Measurements from ENCODE around the gene RAB3D. TPM values are rescaled to one million over a fixed set of nuclear protein-coding genes. Genes with fewer than 3 reads are reported as not detected.
A peak's percentile ranks its signal among the peaks of the same experiment; 100 is the strongest.

RAB3D gene
- total RNA-seq, 1 experiment from 2014 or later: 28.9 TPM

DNA sequence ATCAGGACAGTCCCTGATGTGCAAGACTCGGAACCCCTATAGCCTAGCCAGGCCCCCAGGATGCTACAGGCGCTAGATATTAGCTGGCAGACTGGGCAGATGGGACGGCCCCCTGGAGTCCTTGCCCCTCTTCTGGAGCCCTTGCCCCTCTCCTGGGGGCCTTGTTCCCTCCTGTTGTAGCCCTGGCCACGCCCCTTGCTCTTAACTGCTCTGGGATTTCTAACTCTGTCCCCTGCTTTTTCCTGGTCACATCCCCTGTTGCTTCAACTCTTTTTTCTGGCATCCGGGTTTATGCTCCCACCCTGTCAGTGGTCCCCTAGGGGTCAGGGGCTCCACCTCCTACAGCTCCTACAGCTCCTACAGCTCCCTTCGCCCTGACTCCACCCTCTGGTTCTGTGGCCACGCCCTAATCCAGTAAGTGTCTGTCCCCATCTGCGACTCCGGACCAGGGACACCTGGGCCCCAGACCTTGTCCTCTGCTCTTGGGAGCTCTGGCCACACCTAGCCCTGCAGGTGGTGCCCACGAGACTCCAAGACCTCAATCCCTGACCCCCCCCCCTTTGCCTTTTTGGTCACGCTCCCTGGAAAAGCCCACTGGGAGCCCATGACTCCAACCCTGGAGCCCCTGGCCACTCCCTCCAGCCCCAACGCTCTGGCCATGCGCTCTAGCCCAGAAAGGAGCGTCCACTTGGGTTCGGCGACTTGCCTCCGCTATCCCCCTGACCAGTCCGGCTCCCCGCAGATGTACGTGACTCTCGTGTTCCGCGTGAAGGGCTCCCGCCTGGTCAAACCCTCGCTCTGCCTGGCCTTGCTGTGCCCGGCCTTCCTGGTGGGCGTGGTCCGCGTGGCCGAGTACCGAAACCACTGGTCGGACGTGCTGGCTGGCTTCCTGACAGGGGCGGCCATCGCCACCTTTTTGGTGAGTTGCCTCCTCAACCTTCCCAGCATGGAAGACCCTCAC, 22.6 kb upstream of the RAB3D start:
- Histone ChIP-seq H3K4me1 (ENCODE audit: control insufficient read depth in 1 of 2, insufficient read depth in 2 of 2, low read length in 2 of 2) (peaks cover 5 to 12% of the 10 kb centered on the region in 2 experiments), H3K79me2 (ENCODE audit: insufficient read depth, low read length) (no peaks in the 10 kb centered on the region), H3K9me3 (ENCODE audit: control insufficient read depth in 1 of 2, insufficient read depth in 1 of 2, low read depth in 1 of 2, low read length in 2 of 2) (no peaks in the 10 kb centered on the region), H3K4me2 (ENCODE audit: low read length) (0 out of 2 replicates have a peak overlapping the region, but pooled peaks have one; percentile 2), H3K9ac (ENCODE audit: low read length) (no peak overlapping the region), H2AFZ (ENCODE audit: low read depth, low read length, poor library complexity, severe bottlenecking) (no peak overlapping the region), H3K4me3 (replicated peaks in 1 of 2; ENCODE audit: low read depth in 1 of 2, low read length in 2 of 2) (no peak overlapping the region), H3K27me3 (ENCODE audit: insufficient read depth, low read length) (no peaks in the 10 kb centered on the region), H3K9me2 (ENCODE audit: insufficient read depth) (no peaks in the 10 kb centered on the region), H3K36me3 (ENCODE audit: control insufficient read depth in 1 of 2, insufficient read depth in 2 of 2, low read length in 2 of 2) (peaks cover 0 to 2% of the 10 kb centered on the region in 2 experiments; a peak in 1 of 4 replicates), H3K27ac (ENCODE audit: low read depth, low read length) (no peak overlapping the region; the same call in 1 of the 2 replicates), H4K20me1 (ENCODE audit: insufficient read depth) (no peaks in the 10 kb centered on the region)
- intact Hi-C loops (cut with micrococcal nuclease): no loop called here
- peak; percentile 43 for ATAC-seq
- no TSS peak for BruUV-seq (replicated peaks)
- RAD21 ChIA-PET (ENCODE audit: low non-redundant PET in 1 of 2, low total read pairs in 2 of 2, uncharacterized antibody in 2 of 2, unreplicated experiment in 2 of 2): no interaction called here
- POLR2A ChIA-PET: interaction anchor here (1.8 kb wide), 1 partner anchor 13 kb away, joined by 11 read pairs; the partner anchor contains the start of gene SWSAP1
- CTCF ChIA-PET: no interaction called here
- no peak for DNase-seq (ENCODE audit: low read depth, low spot score)
- TF ChIP-seq ZFX (IDR thresholded peaks at IDR 0.05) (no peak), POLR2AphosphoS5 (IDR thresholded peaks at IDR 0.05; ENCODE audit: low read depth, low read length) (no peak), ZNF274 (IDR thresholded peaks at IDR 0.05; ENCODE audit: low read depth, low read length) (no peak), SP1 (IDR thresholded peaks at IDR 0.05; ENCODE audit: low read depth) (no peak), RAD21 (IDR thresholded peaks at IDR 0.05; ENCODE audit: low read depth) (no peak), MAX (IDR thresholded peaks at IDR 0.05) (no peak), CBX3 (IDR thresholded peaks at IDR 0.05; ENCODE audit: low read depth) (no peak), ZBTB33 (IDR thresholded peaks at IDR 0.05; ENCODE audit: extremely low read depth, insufficient replicate concordance, low read length) (no peak), SIN3A (IDR thresholded peaks at IDR 0.05; ENCODE audit: low read depth) (no peak), EZH2phosphoT487 (IDR thresholded peaks at IDR 0.05; ENCODE audit: borderline replicate concordance) (no peak)
- TF ChIP-seq, protein P1, sequence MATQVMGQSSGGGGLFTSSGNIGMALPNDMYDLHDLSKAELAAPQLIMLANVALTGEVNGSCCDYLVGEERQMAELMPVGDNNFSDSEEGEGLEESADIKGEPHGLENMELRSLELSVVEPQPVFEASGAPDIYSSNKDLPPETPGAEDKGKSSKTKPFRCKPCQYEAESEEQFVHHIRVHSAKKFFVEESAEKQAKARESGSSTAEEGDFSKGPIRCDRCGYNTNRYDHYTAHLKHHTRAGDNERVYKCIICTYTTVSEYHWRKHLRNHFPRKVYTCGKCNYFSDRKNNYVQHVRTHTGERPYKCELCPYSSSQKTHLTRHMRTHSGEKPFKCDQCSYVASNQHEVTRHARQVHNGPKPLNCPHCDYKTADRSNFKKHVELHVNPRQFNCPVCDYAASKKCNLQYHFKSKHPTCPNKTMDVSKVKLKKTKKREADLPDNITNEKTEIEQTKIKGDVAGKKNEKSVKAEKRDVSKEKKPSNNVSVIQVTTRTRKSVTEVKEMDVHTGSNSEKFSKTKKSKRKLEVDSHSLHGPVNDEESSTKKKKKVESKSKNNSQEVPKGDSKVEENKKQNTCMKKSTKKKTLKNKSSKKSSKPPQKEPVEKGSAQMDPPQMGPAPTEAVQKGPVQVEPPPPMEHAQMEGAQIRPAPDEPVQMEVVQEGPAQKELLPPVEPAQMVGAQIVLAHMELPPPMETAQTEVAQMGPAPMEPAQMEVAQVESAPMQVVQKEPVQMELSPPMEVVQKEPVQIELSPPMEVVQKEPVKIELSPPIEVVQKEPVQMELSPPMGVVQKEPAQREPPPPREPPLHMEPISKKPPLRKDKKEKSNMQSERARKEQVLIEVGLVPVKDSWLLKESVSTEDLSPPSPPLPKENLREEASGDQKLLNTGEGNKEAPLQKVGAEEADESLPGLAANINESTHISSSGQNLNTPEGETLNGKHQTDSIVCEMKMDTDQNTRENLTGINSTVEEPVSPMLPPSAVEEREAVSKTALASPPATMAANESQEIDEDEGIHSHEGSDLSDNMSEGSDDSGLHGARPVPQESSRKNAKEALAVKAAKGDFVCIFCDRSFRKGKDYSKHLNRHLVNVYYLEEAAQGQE (IDR thresholded peaks at IDR 0.05; ENCODE audit: low read depth): no peak

Data from HCT116 (cell line).